Endothelial cell of umbilical vein (primary cell): ENCODE measurements around the gene EVI5. TPM values are rescaled to one million over a fixed set of nuclear protein-coding genes. Genes with fewer than 3 reads are reported as not detected.

ENCODE experiments used
- BruUV-seq: library from RNA; stranded (reverse); fragments of 400-500 nt; replicated peaks from 2 replicates; lab custom pipeline; 2021; lab: Mats Ljungman, UMichigan
- CTCF ChIA-PET: fragments of 300-600, 350-600 bp; sonication (Branson Sonifier 250); formaldehyde crosslinking; loops from one replicate; lab custom pipeline; 2021; ENCODE audit warnings: antibody characterized with exemption, inconsistent platforms; lab: Charles Lee
- POLR2A ChIA-PET: fragments of 300-600, 350-600 bp; sonication (Branson Sonifier 250); formaldehyde crosslinking; loops from one replicate; lab custom pipeline; 2021; ENCODE audit warnings: antibody characterized with exemption, inconsistent platforms; lab: Charles Lee
- DNase-seq: peaks from one replicate; pipeline ENCODE4 v3.0.0-alpha.2; 2011; ENCODE audit warnings: low read depth, low spot score
- FAIRE-seq: peaks from 2 replicates; lab custom pipeline; 2011; peaks lifted over from hg19 to GRCh38; lab: Jason Lieb, UNC
- H2AFZ ChIP-seq: 2 replicates; pipeline ENCODE4 v1.6.0; 2012; ENCODE audit warnings: low read depth, low read length, control low read depth, inconsistent platforms
- H3K27ac ChIP-seq: 2 replicates; pipeline ENCODE4 v1.5.1; 2011; ENCODE audit warnings: low read depth, mild to moderate bottlenecking, control low read depth, low read length, moderate library complexity; ENCODE audit not compliant: insufficient read depth
- H3K27me3 ChIP-seq, 2 experiments: 2 replicates each; pipeline versions ENCODE4 v1.6.0 to v1.6.1; 2011; ENCODE audit warnings: low read length in 2 of 2, mixed read lengths in 1 of 2; ENCODE audit not compliant: control insufficient read depth in 2 of 2, insufficient read depth in 2 of 2
- H3K36me3 ChIP-seq, 2 experiments: 2 replicates in 1 of 2; 3 replicates in 1 of 2; pipeline ENCODE4 v1.5.1; 2011; ENCODE audit warnings: low read length in 2 of 2, mild to moderate bottlenecking in 1 of 2, moderate library complexity in 1 of 2; ENCODE audit not compliant: control insufficient read depth in 2 of 2, insufficient read depth in 2 of 2; ENCODE audit errors: extremely low read depth in 1 of 2
- H3K4me1 ChIP-seq: 3 replicates; pipeline ENCODE4 v1.5.1; 2011; ENCODE audit warnings: mild to moderate bottlenecking, low read length; ENCODE audit not compliant: control insufficient read depth, insufficient read depth; ENCODE audit errors: extremely low read depth
- H3K4me2 ChIP-seq: 2 replicates; pipeline ENCODE4 v1.6.1; 2011; ENCODE audit warnings: low read length, control low read depth, mixed read lengths; ENCODE audit not compliant: insufficient read depth
- H3K4me3 ChIP-seq, 3 experiments: fragments of 200-600 bp in 1 of 3; sonication (generic), shearing (Covaris generic) in 1 of 3; replicated peaks in 1 of 3; 2 replicates each; pipeline ENCODE4 v1.5.1; 2011 to 2016; ENCODE audit warnings: control low read depth in 3 of 3, low read length in 3 of 3, mild to moderate bottlenecking in 2 of 3, inconsistent platforms in 1 of 3, low read depth in 1 of 3, moderate library complexity in 1 of 3; ENCODE audit not compliant: insufficient read depth in 1 of 3
- H3K79me2 ChIP-seq: 2 replicates; pipeline ENCODE4 v1.6.0; 2012; ENCODE audit warnings: low read length, inconsistent platforms; ENCODE audit not compliant: control insufficient read depth, insufficient read depth
- H3K9ac ChIP-seq: replicated peaks from 2 replicates; pipeline ENCODE3; 2011; ENCODE audit warnings: low read length, control low read depth; ENCODE audit not compliant: insufficient read depth; ENCODE audit errors: extremely low read depth
- H3K9me1 ChIP-seq: replicated peaks from 3 replicates; pipeline ENCODE4 v1.6.0; 2011; ENCODE audit warnings: mild to moderate bottlenecking, low read length; ENCODE audit not compliant: control insufficient read depth, insufficient read depth; ENCODE audit errors: extremely low read depth
- H3K9me3 ChIP-seq: replicated peaks from 2 replicates; pipeline ENCODE4 v1.5.1; 2012; ENCODE audit warnings: low read length, inconsistent platforms; ENCODE audit not compliant: control insufficient read depth, insufficient read depth
- H4K20me1 ChIP-seq: replicated peaks from 2 replicates; pipeline ENCODE3; 2011; ENCODE audit warnings: mild to moderate bottlenecking, low read length; ENCODE audit not compliant: control insufficient read depth, insufficient read depth; ENCODE audit errors: extremely low read depth
- EZH2 ChIP-seq: IDR thresholded peaks from 2 replicates; pipeline ENCODE4 v1.6.1; 2012; ENCODE audit warnings: borderline replicate concordance, low read depth, mild to moderate bottlenecking, moderate library complexity, low read length, inconsistent platforms; ENCODE audit not compliant: severe bottlenecking
- FOS ChIP-seq: IDR thresholded peaks from 2 replicates; pipeline ENCODE4 v1.6.1; 2011; ENCODE audit warnings: mild to moderate bottlenecking, low read length, moderate library complexity, borderline replicate concordance; ENCODE audit not compliant: insufficient read depth
- GATA2 ChIP-seq: IDR thresholded peaks from 2 replicates; pipeline ENCODE4 v1.7.0; 2011; ENCODE audit warnings: low read depth, mild to moderate bottlenecking, moderate library complexity, mixed read lengths, low read length; ENCODE audit not compliant: insufficient read length, insufficient read depth
- JUN ChIP-seq: IDR thresholded peaks from 2 replicates; pipeline ENCODE4 v1.6.1; 2011; ENCODE audit warnings: borderline replicate concordance, low read depth; ENCODE audit not compliant: insufficient read length, insufficient read depth
- MYC ChIP-seq: IDR thresholded peaks from one replicate; pipeline ENCODE4 v1.6.1; 2011; ENCODE audit warnings: mild to moderate bottlenecking, low read depth, low read length
- POLR2A ChIP-seq: IDR thresholded peaks from 2 replicates; pipeline ENCODE4 v1.6.1; 2012; ENCODE audit warnings: low read depth, mild to moderate bottlenecking, control low read depth, low read length
- dilution Hi-C: fragments of 300-500 bp; cut with MboI; formaldehyde crosslinking; loops from one replicate; pipeline ENCODE4 v1.15.0; 2019; ENCODE audit warnings: low sequenced_read_pairs; ENCODE audit not compliant: extremely low pct_ligation_motif_present
- intact Hi-C: fragments of 100-400 bp; cut with micrococcal nuclease; formaldehyde crosslinking; loops from one replicate; pipeline ENCODE4 v1.10.0; 2022
- polyA plus RNA-seq, 4 experiments: library from polyadenylated mRNA; depleted of rRNA in 3 of 4; stranded (reverse) in 3 of 4; unstranded in 1 of 4; fragments of >200 nt; gene quantifications; 2 replicates each; pipeline versions ENCODE4 v1.2.1 to v1.2.3, GENCODE V29; 2011 to 2012; ENCODE audit warnings: missing spikeins in 1 of 4
- total RNA-seq: library from RNA; stranded (reverse); gene quantifications from 2 replicates; pipeline ENCODE4 v1.2.3, GENCODE V29; 2021

EVI5 gene
- total and polyA plus RNA-seq, 2 donors (not counting 3 experiments of a cell fraction or from before 2014, with no cell fraction given), result 5.0 to 26.2 TPM

DNA sequence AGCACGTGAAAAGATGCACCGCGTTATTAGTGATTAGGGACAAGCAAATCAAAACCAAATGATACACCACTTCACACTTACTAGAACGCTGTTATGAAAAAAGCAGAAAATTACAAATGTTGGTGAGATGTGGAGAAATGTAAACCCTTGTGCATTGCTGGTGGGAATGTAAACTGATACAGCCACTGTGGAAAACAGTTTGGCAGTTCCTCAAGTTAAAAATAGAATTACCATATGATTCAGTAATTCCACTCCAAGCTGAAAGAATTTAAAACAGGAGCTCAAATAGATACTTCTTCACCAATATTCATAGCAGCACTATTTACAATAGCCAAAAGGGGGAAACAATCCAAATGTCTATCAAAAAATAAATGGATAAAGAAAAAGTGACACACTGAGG is 10.3 kb upstream of the EVI5 start:
- Histone ChIP-seq H3K9me1 (no peaks in the 10 kb centered on the region), H3K79me2 (no peaks in the 10 kb centered on the region), H2AFZ (no peak overlapping the region), H3K27ac (no peak overlapping the region), H3K9ac (no peak overlapping the region), H3K4me2 (no peak overlapping the region), H3K9me3 (no peaks in the 10 kb centered on the region), H3K4me1 (peaks cover 14% of the 10 kb centered on the region), H3K36me3 (no peaks in the 10 kb centered on the region), H3K4me3 (no peak overlapping the region), H3K27me3 (no peaks in the 10 kb centered on the region), H4K20me1 (no peaks in the 10 kb centered on the region)
- TF ChIP-seq POLR2A (no peak), MYC (no peak), EZH2 (no peak), FOS (no peak)
- POLR2A ChIA-PET, result no interaction called here
- BruUV-seq, result no TSS peak
- CTCF ChIA-PET, result interaction anchor here (1.6 to 2.1 kb wide), 5 partner anchors 9 to 46 kb away, joined by 5 to 8 read pairs (median 8); partner anchors contain the start of genes EVI5 and RPL5
- dilution Hi-C loops (no loop called here), intact Hi-C loops (no loop called here)
- no peak for DNase-seq
- FAIRE-seq, result no peak

- H3K4me2 ChIP-seq, result peak overlapping the region; percentile 75
- FAIRE-seq, result peak; percentile 58
- peak; percentile 60 for TF ChIP-seq FOS
- TF ChIP-seq GATA2, result no peak
- peak; percentile 20 for TF ChIP-seq JUN
- peak overlapping the region; percentile 97 for H2AFZ ChIP-seq
- H3K9me1 ChIP-seq, result no peaks in the 10 kb centered on the region
- no peaks in the 10 kb centered on the region for H3K9me3 ChIP-seq
- H3K36me3 ChIP-seq, result no peaks in the 10 kb centered on the region
- peak overlapping the region in 1 of 3 experiments; percentile 19 for H3K4me3 ChIP-seq
- DNase-seq, result peak; percentile 75
- peak overlapping the region; percentile 42 for H3K27ac ChIP-seq
- H3K79me2 ChIP-seq, result no peaks in the 10 kb centered on the region
- peak overlapping the region; percentile 24 for H3K9ac ChIP-seq
- POLR2A ChIA-PET, result interaction anchor here (1.5 kb wide), 1 partner anchor 12 kb away, joined by 3 read pairs; no protein-coding TSS in a partner anchor
- no peaks in the 10 kb centered on the region for H4K20me1 ChIP-seq
- no TSS peak for BruUV-seq
- no peaks in the 10 kb centered on the region for H3K27me3 ChIP-seq
- dilution Hi-C loops (no loop called here), intact Hi-C loops (no loop called here)
- H3K4me1 ChIP-seq, result peaks cover 14% of the 10 kb centered on the region
- CTCF ChIA-PET, result interaction anchor here (0.9 to 3.4 kb wide), 6 partner anchors 12 to 482 kb away, joined by 3 to 20 read pairs (median 6); partner anchors contain the start of gene RPL5
These were observed 7.5 kb upstream of the EVI5 start for GRCh38 chr1:92792340-92792782.
